Measurements from ENCODE around the gene FBXO30.

The FBXO30 gene

DNA sequence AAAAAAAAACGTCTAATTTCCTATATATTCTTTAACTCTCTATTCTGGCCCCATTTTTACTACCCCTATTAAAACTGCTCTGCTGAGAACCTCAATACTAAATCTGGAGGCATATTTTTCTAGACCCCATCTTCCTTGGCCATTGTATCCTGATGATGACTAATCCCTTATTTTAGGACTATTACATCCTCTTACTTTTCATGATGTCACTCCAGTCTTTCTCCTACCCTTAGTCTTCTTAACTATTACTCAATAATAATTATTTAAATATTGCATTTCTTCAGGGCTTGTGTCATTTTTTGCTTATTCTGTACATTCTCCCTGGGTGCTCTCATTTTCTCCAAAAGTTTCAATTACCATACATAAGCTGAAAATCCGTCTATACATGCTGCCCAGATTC lies 6.4 kb downstream of the FBXO30 start:
- Histone ChIP-seq H3K4me1 (peaks cover 26% of the 10 kb centered on the region), H3K4me3 (no peak overlapping the region), H3K36me3 (peaks cover 33% of the 10 kb centered on the region), H3K9ac (no peak overlapping the region), H4K20me1 (peaks cover 50% of the 10 kb centered on the region), H3K27me3 (no peaks in the 10 kb centered on the region), H3K9me3 (peaks cover 4% of the 10 kb centered on the region; the same call in 1 of the 2 replicates), H3K27ac (no peak overlapping the region), H3K4me2 (no peak overlapping the region)
- no peak for TF ChIP-seq Cebpa-rat (IDR thresholded peaks at IDR 0.05)

DNA sequence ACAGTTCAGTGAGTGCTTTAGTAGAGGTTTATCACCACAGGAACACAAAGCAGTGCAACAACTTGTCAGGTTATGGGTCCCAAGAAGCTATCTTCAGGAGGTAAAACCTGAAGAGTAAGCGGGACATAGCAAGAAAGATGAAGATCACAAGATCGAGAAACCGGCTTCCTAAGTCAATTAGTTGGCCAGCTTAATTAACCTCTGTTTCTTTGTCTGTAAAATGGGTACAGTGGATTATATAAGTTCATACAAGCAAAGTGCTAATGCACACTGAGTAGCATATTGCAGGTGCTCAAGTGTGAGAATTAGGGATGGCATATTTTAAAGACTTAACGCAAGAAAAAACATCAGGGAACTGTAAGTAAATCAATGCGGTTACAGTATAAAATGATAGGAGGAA lies 12.5 kb downstream of the FBXO30 start:
- no peak overlapping the region for H3K27ac ChIP-seq
- TF ChIP-seq Cebpa-rat (IDR thresholded peaks at IDR 0.05) = no peak
- H3K4me2 ChIP-seq = no peak overlapping the region
- H3K36me3 ChIP-seq = peaks cover 54% of the 10 kb centered on the region
- no peak overlapping the region for H3K4me3 ChIP-seq
- H3K4me1 ChIP-seq = no peaks in the 10 kb centered on the region
- no peaks in the 10 kb centered on the region for H4K20me1 ChIP-seq
- H3K27me3 ChIP-seq = no peaks in the 10 kb centered on the region
- peaks cover 4% of the 10 kb centered on the region; the same call in 1 of the 2 replicates for H3K9me3 ChIP-seq
- no peak overlapping the region for H3K9ac ChIP-seq

DNA sequence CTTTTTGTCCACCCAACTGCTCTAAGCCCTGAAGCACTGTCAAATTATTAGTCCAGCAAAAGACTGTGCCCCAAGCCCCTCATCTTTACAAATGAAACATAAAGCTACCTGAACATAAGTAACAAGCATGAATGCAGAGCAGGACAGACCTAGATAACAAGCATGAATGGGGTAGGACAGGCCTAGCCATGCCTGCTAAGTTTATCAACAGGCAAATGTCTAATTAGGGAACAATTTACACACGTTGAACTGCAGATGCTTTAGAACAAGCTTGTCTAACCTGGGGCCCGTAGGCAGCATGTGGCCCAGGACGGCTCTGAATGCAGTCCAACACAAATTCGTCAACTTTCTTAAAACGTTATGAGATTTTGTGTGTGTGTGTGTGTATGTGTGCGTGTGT lies 13.6 kb downstream of the FBXO30 start:
- Histone ChIP-seq H3K9ac (no peak overlapping the region), H3K9me3 (peaks cover 2% of the 10 kb centered on the region; the same call in 1 of the 2 replicates), H3K4me3 (no peak overlapping the region), H3K36me3 (peaks cover 51% of the 10 kb centered on the region), H3K27ac (no peak overlapping the region), H3K27me3 (no peaks in the 10 kb centered on the region), H3K4me1 (no peaks in the 10 kb centered on the region), H3K4me2 (no peak overlapping the region), H4K20me1 (no peaks in the 10 kb centered on the region)
- TF ChIP-seq Cebpa-rat (IDR thresholded peaks at IDR 0.05) = no peak

DNA sequence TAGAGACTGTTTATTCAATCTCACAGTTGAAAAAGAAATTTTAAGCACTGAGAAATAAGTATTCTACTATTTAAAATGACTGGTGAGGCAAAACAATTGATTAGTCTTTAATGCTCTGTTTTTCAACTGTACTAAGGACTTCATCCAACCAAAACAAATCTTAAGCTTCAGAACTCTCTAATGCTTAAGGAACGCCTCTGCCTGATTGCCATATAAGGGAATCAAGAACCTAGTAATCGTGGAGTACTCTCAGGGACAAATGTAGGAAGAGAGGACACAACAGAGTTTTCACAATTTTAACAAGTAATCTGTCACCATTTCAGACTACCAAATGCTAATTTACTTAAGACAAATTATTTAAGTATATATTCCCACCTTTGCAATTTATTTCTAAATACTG lies 16.1 kb downstream of the FBXO30 start:
- H3K4me2 ChIP-seq = no peak overlapping the region
- H3K4me3 ChIP-seq = no peak overlapping the region
- H3K27me3 ChIP-seq = no peaks in the 10 kb centered on the region
- no peaks in the 10 kb centered on the region for H3K4me1 ChIP-seq
- peaks cover 27% of the 10 kb centered on the region for H3K36me3 ChIP-seq
- no peaks in the 10 kb centered on the region for H4K20me1 ChIP-seq
- no peak overlapping the region for H3K27ac ChIP-seq
- H3K9ac ChIP-seq = no peak overlapping the region
- TF ChIP-seq Cebpa-rat (IDR thresholded peaks at IDR 0.05) = no peak
- H3K9me3 ChIP-seq = no peaks in the 10 kb centered on the region

DNA sequence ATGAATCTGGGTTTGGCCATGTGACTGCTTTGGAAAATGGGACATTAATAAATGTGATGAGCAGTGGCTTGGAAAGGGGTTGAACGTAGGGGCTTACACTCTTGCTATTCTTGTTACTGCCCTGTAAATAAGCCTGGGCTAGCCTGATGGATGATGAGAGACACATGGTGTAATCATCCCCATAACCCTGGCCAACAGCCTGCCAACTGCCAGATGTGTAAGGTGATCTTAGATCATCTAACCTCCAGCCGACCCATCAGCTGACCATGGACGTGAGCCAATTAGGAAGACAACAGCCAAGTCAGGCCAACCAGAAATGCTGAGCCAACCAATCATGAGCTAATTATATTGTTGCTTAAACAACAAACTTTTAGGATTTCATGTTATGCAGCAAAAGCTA lies 25.2 kb downstream of the FBXO30 start:
- H3K27ac ChIP-seq = no peak overlapping the region
- no peaks in the 10 kb centered on the region for H3K4me1 ChIP-seq
- H3K4me2 ChIP-seq = no peak overlapping the region
- no peak overlapping the region for H3K9ac ChIP-seq
- H4K20me1 ChIP-seq = no peaks in the 10 kb centered on the region
- H3K9me3 ChIP-seq = peaks cover 52% of the 10 kb centered on the region
- H3K36me3 ChIP-seq = peaks cover 41% of the 10 kb centered on the region
- no peak for TF ChIP-seq Cebpa-rat (IDR thresholded peaks at IDR 0.05)
- H3K27me3 ChIP-seq = no peaks in the 10 kb centered on the region
- H3K4me3 ChIP-seq = no peak overlapping the region

DNA sequence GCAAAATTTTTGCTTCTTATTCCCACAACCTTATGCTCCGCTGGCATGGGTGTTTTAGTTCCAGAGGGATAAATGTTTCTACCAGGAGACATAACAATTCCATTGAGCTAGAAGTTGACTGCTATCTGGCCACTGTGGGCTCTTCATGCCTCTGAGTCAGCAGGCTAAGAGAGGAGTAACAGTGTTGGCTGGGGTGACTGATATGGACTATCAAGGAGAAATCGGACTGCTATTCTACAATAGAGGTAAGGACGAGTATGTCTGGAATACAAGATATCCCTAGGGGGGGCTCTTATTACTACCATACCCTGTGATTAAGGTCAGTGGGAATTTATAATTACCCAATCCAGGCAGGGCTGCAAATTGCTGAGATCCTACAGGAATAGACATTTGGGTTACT lies 26.9 kb downstream of the FBXO30 start:
- Histone ChIP-seq H3K9me3 (peaks cover 49% of the 10 kb centered on the region), H3K36me3 (peaks cover 36% of the 10 kb centered on the region), H3K4me2 (no peak overlapping the region), H3K27me3 (no peaks in the 10 kb centered on the region), H3K4me3 (no peak overlapping the region), H3K27ac (no peak overlapping the region), H3K9ac (no peak overlapping the region), H3K4me1 (peaks cover 5% of the 10 kb centered on the region; the same call in 1 of the 2 replicates), H4K20me1 (no peaks in the 10 kb centered on the region)
- no peak for TF ChIP-seq Cebpa-rat (IDR thresholded peaks at IDR 0.05)

DNA sequence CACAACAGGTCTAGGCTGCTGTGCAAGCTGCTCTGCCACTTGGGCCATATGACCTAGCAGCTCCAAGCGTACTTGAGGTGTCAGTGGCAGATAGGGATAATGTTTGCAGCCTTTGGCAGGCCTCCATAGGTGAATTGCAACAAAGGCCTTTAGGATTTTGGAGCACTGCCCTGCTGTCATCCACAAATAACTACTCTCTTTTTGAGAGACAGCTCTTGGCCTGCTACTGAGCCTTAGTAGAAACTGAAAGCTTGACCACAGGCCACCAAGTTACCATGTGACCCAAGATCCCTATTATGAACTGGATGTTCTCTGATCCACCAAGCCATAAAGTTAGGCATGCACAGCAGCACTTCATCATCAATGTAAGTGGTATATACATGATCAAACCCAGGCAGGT lies 29.9 kb downstream of the FBXO30 start:
- peaks cover 5% of the 10 kb centered on the region; the same call in 1 of the 2 replicates for H3K4me1 ChIP-seq
- TF ChIP-seq Cebpa-rat (IDR thresholded peaks at IDR 0.05) = no peak
- H3K4me2 ChIP-seq = no peak overlapping the region
- H3K4me3 ChIP-seq = no peak overlapping the region
- no peaks in the 10 kb centered on the region for H3K27me3 ChIP-seq
- H3K27ac ChIP-seq = no peak overlapping the region
- peaks cover 12% of the 10 kb centered on the region; the same call in 1 of the 2 replicates for H3K36me3 ChIP-seq
- H3K9me3 ChIP-seq = peaks cover 19% of the 10 kb centered on the region
- H4K20me1 ChIP-seq = no peaks in the 10 kb centered on the region
- H3K9ac ChIP-seq = no peak overlapping the region

DNA sequence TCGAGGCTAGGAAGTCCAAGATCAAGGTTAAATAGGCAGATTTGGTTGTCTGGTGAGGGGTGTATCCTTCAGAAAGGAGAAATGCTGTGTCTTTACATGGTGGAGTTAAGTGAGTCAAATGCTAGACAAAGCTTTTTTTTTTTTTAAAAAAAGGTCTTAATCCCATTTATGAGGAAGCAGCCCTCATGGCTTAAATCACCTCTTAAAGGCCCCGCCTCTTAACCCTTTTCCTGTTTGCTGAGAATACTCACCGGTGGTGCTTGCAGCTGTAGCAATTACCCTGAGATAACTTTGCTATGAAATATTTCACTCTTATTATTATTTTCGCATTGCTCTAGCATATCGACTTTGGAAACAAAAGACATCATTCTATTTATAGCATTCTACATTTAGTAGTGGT lies 30.8 kb downstream of the FBXO30 start:
- peaks cover 12% of the 10 kb centered on the region; the same call in 1 of the 2 replicates for H3K36me3 ChIP-seq
- H3K4me2 ChIP-seq = no peak overlapping the region
- H3K9me3 ChIP-seq = 0 out of 2 replicates have a peak, but pooled peaks cover 12% of the 10 kb centered on the region
- H3K27ac ChIP-seq = no peak overlapping the region
- no peak overlapping the region for H3K4me3 ChIP-seq
- no peak for TF ChIP-seq Cebpa-rat (IDR thresholded peaks at IDR 0.05)
- H4K20me1 ChIP-seq = no peaks in the 10 kb centered on the region
- peaks cover 5% of the 10 kb centered on the region; the same call in 1 of the 2 replicates for H3K4me1 ChIP-seq
- H3K27me3 ChIP-seq = no peaks in the 10 kb centered on the region
- no peak overlapping the region for H3K9ac ChIP-seq

DNA sequence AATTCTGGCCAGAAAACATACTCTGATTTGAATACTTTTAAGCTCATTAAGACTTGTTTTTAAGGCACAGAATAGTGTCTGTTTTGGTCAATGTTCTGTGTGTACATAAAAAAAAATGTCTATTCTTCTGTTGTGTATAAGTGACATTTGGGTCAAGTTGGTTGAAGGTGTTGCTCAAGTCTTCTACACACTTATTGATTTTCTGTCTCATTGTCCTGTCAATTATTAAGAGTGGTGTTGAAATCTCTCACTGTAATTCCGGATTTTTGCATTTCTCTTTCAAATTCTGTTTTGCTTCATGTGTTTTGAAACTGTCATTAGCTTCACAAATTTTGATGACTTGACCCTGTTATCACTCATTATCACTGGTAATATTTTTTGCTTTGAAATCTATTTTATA lies 41.7 kb downstream of the FBXO30 start:
- Histone ChIP-seq H3K27ac (no peak overlapping the region), H3K4me3 (no peak overlapping the region), H3K36me3 (no peaks in the 10 kb centered on the region), H4K20me1 (no peaks in the 10 kb centered on the region), H3K4me2 (no peak overlapping the region), H3K9me3 (no peaks in the 10 kb centered on the region; the same call in 1 of the 2 replicates), H3K4me1 (no peaks in the 10 kb centered on the region), H3K9ac (no peak overlapping the region), H3K27me3 (no peaks in the 10 kb centered on the region)
- no peak for TF ChIP-seq Cebpa-rat (IDR thresholded peaks at IDR 0.05)

DNA sequence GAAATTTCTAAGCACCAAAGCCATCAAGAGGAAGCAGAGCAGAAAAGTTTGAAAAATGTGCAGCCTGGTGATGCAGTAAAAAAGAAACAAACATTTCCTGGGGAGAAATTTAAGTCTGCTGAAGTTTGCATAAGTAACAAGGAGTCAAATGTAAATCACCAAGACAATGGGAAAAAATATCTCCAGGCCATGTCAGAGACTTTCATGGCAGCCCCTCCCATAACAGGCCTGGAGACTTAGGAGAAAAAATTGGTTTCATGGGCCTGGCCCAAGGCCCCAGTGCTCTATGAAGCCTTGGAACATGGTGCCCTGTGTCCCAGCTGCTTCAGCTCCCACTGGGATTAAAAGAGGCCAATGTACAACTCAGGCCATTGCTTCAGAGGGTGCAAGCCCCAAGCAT lies 49.1 kb downstream of the FBXO30 start:
- no peak overlapping the region for H3K4me2 ChIP-seq
- H3K4me1 ChIP-seq = peaks cover 6% of the 10 kb centered on the region; the same call in 1 of the 2 replicates
- no peaks in the 10 kb centered on the region for H3K9me3 ChIP-seq
- H3K9ac ChIP-seq = no peak overlapping the region
- H4K20me1 ChIP-seq = no peaks in the 10 kb centered on the region
- no peaks in the 10 kb centered on the region for H3K36me3 ChIP-seq
- no peak overlapping the region for H3K27ac ChIP-seq
- no peak for TF ChIP-seq Cebpa-rat (IDR thresholded peaks at IDR 0.05)
- no peak overlapping the region for H3K4me3 ChIP-seq
- no peaks in the 10 kb centered on the region for H3K27me3 ChIP-seq

DNA sequence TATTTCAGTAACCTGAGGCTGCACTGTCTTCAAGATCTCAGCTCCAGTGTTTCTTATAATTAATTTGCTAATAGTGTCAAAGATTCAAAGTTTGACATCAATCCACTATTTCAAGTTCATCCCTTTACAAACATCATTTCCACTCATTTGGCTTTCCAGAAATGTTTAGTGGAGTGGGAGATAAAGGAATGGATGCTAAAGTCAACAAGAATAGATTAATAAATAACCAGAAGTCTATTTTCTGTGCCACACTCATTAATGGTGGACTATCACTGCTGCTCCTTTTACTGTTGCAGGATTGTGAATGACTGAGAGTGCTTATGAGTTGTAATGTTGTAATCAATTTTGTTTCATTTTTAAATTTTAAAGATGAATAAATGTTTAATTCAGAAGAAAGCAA lies 50.9 kb downstream of the FBXO30 start:
- H3K4me2 ChIP-seq = no peak overlapping the region
- H3K9ac ChIP-seq = no peak overlapping the region
- H3K4me1 ChIP-seq = peaks cover 6% of the 10 kb centered on the region; the same call in 1 of the 2 replicates
- no peaks in the 10 kb centered on the region for H3K9me3 ChIP-seq
- no peak overlapping the region for H3K4me3 ChIP-seq
- TF ChIP-seq Cebpa-rat (IDR thresholded peaks at IDR 0.05) = no peak
- H3K27me3 ChIP-seq = no peaks in the 10 kb centered on the region
- H3K36me3 ChIP-seq = no peaks in the 10 kb centered on the region
- H4K20me1 ChIP-seq = no peaks in the 10 kb centered on the region
- H3K27ac ChIP-seq = no peak overlapping the region
